SKM-1 (cell line): ENCODE data around the gene RASGRF2.
"Not testable (repeated sequence)": the region's sequence is repeated elsewhere in the genome, so short reads cannot be mapped to it uniquely, and the experiment has no call there.

Experiments
- DNase-seq: peaks from one replicate; lab custom pipeline; 2025; ENCODE audit not compliant: unreplicated experiment; lab: John Stamatoyannopoulos, UW

RASGRF2 gene

DNA sequence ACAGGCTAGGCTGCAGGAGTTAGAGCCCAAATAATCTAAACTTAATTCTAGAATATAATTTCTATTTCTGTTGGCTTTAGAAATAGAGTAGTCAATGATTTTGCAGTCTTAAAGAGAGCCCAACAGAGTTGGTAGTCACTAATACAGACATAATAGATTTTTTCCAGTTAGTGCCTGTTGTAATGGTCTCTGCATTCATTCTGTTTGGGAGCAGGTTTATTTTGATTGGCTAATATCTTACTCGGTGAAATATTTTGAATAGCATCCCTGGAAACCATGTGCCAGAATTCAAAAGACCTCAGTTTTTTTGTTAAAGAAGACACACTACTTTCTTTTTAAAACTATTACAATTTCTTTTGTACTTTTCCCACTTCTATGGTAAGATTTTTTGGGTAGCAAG, 107.2 kb downstream of the RASGRF2 start:
- no peak for DNase-seq

DNA sequence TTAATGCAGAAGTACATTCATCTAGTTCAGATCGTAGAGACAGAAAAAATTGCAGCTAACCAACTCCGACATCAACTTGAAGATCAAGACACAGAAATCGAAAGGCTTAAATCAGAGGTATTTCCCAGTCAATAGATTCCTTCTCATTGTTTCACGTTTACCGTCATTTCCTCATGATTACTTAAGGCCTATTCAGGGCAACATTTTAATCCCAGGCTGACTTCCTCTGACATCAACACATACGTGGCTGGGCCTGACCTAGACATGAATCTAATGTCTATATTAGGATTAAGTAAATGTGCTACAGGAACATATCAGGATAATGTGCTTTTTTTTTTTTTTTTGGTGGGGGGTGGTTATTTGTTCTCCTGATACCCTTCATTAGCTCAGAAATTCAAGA, 107.9 kb downstream of the RASGRF2 start:
- DNase-seq: no peak

DNA sequence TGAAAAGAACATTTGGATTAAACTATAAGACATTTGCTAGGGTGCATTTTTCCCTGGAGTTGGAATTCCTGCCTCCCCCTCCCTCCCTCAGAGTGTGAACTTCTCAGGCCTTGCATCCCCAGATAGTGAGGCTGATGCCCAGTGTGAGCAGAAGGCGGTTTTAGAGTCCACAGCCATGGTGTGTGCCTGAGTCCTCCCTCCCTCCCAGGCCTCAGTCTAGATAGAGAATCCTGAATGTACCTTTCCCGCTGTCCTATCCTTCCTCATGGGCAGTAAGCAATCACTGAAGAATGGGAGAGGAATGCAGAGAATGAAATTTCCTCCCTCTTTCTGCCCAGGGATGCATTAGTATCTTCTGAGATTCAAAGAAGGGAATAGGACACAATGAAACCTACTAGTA, 108.5 kb downstream of the RASGRF2 start:
- no peak for DNase-seq

GRCh38 chr5:81069990-81070389, 109.8 kb downstream of the RASGRF2 start:
- DNase-seq: no peak

DNA sequence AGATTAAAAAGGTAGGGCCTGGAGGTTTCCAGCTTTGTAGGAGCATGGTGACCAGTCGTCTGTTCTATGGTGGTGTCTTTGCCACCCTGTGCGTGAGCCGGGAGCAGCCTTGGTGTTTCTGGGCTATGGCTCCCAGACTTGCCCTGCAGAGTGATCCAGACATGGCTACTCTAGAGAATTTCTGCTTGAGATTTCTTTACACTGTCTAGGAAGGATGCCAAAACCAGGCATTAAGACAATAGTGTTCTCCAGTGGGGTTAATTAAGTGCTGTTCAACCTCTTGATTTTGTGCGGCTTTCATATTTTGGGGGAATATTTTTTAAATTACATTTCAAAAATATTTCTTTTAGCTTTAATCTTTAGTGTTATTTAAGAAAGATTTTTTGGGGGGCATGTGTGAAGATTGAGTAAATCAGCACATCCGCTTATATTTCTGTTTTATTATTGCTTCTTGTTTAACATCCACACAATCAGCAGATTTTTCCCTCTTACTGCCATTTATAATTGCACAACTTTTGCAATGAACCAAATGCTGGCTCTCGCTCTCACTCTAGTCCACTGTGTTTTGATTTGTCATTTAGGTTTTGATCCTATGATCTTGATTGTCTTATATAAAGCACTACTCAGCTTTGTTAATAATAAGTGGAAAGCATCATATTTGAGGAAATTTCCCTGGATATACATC, 110.5 kb downstream of the RASGRF2 start:
- DNase-seq: no peak

DNA sequence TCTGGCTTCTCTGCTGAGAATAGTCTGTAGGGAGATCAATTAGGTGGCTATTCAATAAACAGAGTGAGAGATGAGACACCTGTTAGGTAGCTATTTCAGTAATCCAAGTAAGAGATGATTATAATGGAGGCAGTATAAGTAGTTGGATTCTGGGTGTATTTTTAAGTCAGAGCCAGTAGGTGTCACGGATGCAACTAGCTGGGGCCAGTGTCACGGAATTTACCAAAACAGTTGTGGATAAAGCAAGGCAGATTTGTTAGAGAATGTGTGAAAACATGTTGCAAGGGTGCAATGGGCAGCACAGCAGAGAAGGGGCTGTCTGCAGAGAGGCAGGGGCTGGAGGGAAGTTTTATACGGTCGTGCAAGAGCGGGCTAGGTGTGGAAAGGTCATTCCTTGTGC, 114.9 kb downstream of the RASGRF2 start:
- DNase-seq: no peak

- DNase-seq: no peak
These were observed 116.9 kb downstream of the RASGRF2 start for GRCh38 chr5:81077105-81077504.

- DNase-seq: no peak
These were observed 118.8 kb downstream of the RASGRF2 start for GRCh38 chr5:81078930-81079329.

DNA sequence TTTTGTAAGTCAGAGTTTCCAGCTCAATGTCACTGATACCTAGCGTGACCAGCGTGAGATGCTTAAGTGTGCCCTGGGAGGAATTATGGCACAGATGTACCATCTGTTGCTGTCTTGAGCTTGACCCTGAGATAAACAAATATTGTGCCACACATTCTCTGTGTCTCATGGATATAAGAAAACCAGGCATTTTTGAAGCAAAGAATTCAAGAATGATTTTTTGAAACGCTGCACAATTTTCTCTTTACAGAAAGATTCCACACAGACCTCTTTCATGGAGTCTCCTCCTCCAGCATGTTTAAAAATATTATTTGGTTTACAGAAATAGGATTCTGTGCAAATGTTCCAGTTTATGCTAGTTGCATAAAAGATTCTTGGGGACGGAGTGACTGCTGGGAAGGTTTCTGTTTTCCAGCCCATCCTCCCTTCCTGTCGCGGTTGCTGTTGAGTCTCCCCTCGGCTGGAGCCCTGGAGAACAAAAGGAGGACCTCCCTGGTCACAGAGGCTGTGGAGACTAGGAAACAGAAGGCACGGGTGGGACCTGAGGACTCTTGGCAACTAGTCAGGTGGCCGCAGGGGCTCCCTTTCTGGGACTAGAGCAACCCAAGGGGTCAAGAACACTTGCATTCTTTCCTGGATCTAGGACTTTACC, 120.8 kb downstream of the RASGRF2 start:
- DNase-seq: no peak

GRCh38 chr5:81081461-81081835, 121.3 kb downstream of the RASGRF2 start:
- DNase-seq: no peak

DNA sequence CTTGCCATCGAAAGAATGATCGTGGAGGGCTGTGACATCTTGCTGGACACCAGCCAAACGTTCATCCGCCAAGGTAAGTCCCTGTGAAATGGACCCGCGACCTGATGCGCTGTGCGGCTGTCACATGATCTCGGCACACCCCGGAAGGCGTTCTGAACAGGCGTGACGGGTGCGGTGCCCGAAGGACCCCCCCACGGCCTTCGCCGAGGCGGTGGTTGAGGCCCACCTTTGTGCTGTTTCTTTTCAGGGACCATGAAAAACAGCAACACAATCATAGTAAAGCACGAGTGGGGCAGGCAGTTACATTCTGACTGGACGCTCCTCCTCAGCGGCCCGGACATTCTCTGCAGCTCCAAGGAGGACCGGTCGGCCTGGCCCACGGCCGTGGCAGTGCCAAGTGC, 126.7 kb downstream of the RASGRF2 start:
- no peak for DNase-seq

DNA sequence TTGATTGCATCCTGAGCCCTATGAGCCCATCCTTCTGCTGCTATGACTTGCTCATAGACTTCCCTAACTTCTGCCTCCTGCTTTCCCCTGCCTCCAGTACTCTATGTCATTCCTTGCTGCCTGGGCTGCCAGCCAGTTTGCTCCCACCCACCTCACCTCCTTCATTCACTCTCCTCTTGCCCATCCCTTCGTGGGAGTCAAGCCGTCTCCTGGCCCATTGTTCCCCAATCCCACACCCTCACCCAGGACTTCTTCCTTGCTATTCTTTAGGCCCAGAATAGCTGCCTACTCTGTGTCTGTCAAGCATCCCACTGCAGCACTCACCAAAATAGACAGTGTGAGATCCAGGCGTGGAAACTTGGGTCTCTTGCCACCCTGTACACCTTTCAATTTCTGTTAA, 131.0 kb downstream of the RASGRF2 start:
- no peak for DNase-seq

GRCh38 chr5:81093536-81094196, 133.5 kb downstream of the RASGRF2 start:
- no peak for DNase-seq

GRCh38 chr5:81095835-81096234, 135.7 kb downstream of the RASGRF2 start:
- no peak for DNase-seq

- DNase-seq: no peak
These were observed 137.6 kb downstream of the RASGRF2 start for GRCh38 chr5:81097713-81098112.

- no peak for DNase-seq
These were observed 145.2 kb downstream of the RASGRF2 start for GRCh38 chr5:81105261-81105877.

DNA sequence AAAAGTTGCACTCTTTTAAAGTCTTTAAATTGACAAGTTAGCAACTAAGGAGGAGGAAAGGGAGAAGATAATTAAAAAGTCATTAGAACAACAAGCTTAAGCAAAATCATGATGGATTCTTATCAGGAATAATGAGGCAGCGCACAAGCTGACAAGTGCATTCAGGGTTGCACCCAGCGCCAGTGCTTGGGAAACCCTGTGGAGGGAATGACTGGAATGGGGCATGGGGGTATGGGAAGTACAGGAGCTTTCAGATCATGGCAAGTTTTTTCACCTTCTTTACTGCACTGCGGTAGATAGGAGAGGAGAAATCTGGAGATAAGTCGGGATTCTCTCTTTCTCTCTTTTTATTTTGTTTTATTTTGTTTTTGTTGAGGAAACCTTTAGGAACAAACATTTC, 155.1 kb downstream of the RASGRF2 start:
- no peak for DNase-seq

GRCh38 chr5:81117566-81117965, 157.4 kb downstream of the RASGRF2 start:
- DNase-seq: no peak

GRCh38 chr5:81121273-81121672, 161.1 kb downstream of the RASGRF2 start:
- no peak for DNase-seq

- DNase-seq: no peak
These were observed 161.9 kb downstream of the RASGRF2 start for GRCh38 chr5:81121836-81122630.

GRCh38 chr5:81124689-81125088, 164.5 kb downstream of the RASGRF2 start:
- DNase-seq: not testable (repeated sequence)
